HepG2 (cell line): ENCODE data around the gene COL4A2. TPM values are rescaled to one million over a fixed set of nuclear protein-coding genes. Genes with fewer than 3 reads are reported as not detected.

Experiments
- ATAC-seq: fragments of 200-7000 bp; cut with Tn5 transposase; 3 replicates; pipeline ENCODE4 v1.9.1; 2020; ENCODE audit warnings: mild to moderate bottlenecking, moderate library complexity
- BruUV-seq: library from RNA; stranded (reverse); fragments of 400-500 nt; replicated peaks from 2 replicates; lab custom pipeline; 2021; lab: Mats Ljungman, UMichigan
- CTCF ChIA-PET: fragments of 300-600 bp; formaldehyde crosslinking; extraction: SDS; loops from one replicate; lab custom pipeline; 2021; ENCODE audit warnings: low total read pairs, inconsistent platforms, low intra/inter-chr PET ratio; lab: Yijun Ruan, JAX
- POLR2A ChIA-PET: fragments of 350-600 bp; sonication (Branson Sonifier 250); formaldehyde crosslinking; loops from one replicate; lab custom pipeline; 2020; ENCODE audit warnings: antibody characterized with exemption, inconsistent platforms; lab: Yijun Ruan, JAX
- DNase-seq: peaks from one replicate; pipeline ENCODE4 v3.0.0-alpha.2; 2015; ENCODE audit warnings: low spot score
- FAIRE-seq: peaks from 3 replicates; lab custom pipeline; 2011; peaks lifted over from hg19 to GRCh38; lab: Jason Lieb, UNC
- H2AFZ ChIP-seq: one replicate; pipeline ENCODE4 v1.6.1; 2011; ENCODE audit warnings: low read length, inconsistent platforms
- H3K27ac ChIP-seq: fragments of 300-600 bp; 3 replicates; pipeline ENCODE4 v1.8.0; 2011; ENCODE audit warnings: mixed run types, mild to moderate bottlenecking, mixed read lengths, low read length, inconsistent platforms; ENCODE audit not compliant: insufficient read depth; ENCODE audit errors: extremely low read length
- H3K27me3 ChIP-seq, 2 experiments: fragments of 200-600 bp in 1 of 2; 2 replicates in 1 of 2; 3 replicates in 1 of 2; pipeline versions ENCODE4 v1.6.0 to v1.8.0; 2011; ENCODE audit warnings: low read length in 2 of 2, mild to moderate bottlenecking in 2 of 2, moderate library complexity in 2 of 2, inconsistent platforms in 1 of 2; ENCODE audit not compliant: insufficient read depth in 2 of 2, control insufficient read depth in 1 of 2
- H3K36me3 ChIP-seq, 2 experiments: fragments of 200-600 bp in 1 of 2; replicated peaks in 1 of 2; 2 replicates in 1 of 2; 3 replicates in 1 of 2; pipeline versions ENCODE4 v1.5.1 to v1.8.0; 2011; ENCODE audit warnings: low read length in 2 of 2, inconsistent platforms in 1 of 2; ENCODE audit not compliant: insufficient read depth in 2 of 2, control insufficient read depth in 1 of 2
- H3K4me1 ChIP-seq: 2 replicates; pipeline ENCODE4 v1.5.1; 2012; ENCODE audit warnings: low read length, inconsistent platforms; ENCODE audit not compliant: insufficient read depth
- H3K4me2 ChIP-seq: 2 replicates; pipeline ENCODE4 v1.6.0; 2011; ENCODE audit warnings: low read depth, low read length, inconsistent platforms
- H3K4me3 ChIP-seq, 3 experiments: fragments of 200-600 bp in 1 of 3; sonication (generic), shearing (Covaris generic) in 1 of 3; replicated peaks in 1 of 3; 2 replicates each; pipeline ENCODE4 v1.5.1; 2011 to 2016; ENCODE audit warnings: low read length in 3 of 3, inconsistent platforms in 2 of 3, low read depth in 2 of 3, mild to moderate bottlenecking in 2 of 3, control low read depth in 1 of 3, mixed read lengths in 1 of 3; ENCODE audit not compliant: insufficient read depth in 1 of 3
- H3K79me2 ChIP-seq: one replicate; pipeline ENCODE4 v1.6.1; 2011; ENCODE audit warnings: low read length, inconsistent platforms; ENCODE audit not compliant: insufficient read depth
- H3K9ac ChIP-seq: 2 replicates; pipeline ENCODE4 v1.6.0; 2011; ENCODE audit warnings: mild to moderate bottlenecking, low read depth, low read length, inconsistent platforms; ENCODE audit not compliant: insufficient read depth
- H3K9me3 ChIP-seq: 2 replicates; pipeline ENCODE4 v1.5.1; 2012; ENCODE audit warnings: mild to moderate bottlenecking, low read length
- H4K20me1 ChIP-seq: 2 replicates; pipeline ENCODE4 v1.6.0; 2011; ENCODE audit warnings: inconsistent platforms, mild to moderate bottlenecking, low read length, moderate library complexity; ENCODE audit not compliant: insufficient read depth
- ETV5 ChIP-seq: IDR thresholded peaks from 2 replicates; pipeline ENCODE4 v1.6.1; 2018; ENCODE audit warnings: missing biosample characterization, missing genetic modification reagents, inconsistent platforms, borderline replicate concordance
- ETV6 ChIP-seq: sonication (generic); formaldehyde crosslinking; conservative IDR thresholded peaks from 2 replicates; pipeline ENCODE4 v1.4.0; 2020; ENCODE audit warnings: missing genetic modification reagents
- IKZF4 ChIP-seq: sonication (generic); formaldehyde crosslinking; IDR thresholded peaks from 2 replicates; pipeline ENCODE4 v1.5.1; 2020; ENCODE audit warnings: borderline replicate concordance, mild to moderate bottlenecking, low read depth, missing genetic modification reagents; ENCODE audit errors: not compliant biosample characterization
- JUN ChIP-seq: sonication (generic); formaldehyde crosslinking; IDR thresholded peaks from 2 replicates; pipeline ENCODE4 v1.4.0; 2020; ENCODE audit warnings: mild to moderate bottlenecking, missing genetic modification reagents
- NKX3-1 ChIP-seq: sonication (generic); formaldehyde crosslinking; IDR thresholded peaks from 2 replicates; pipeline ENCODE4 v1.5.0; 2020; ENCODE audit warnings: missing genetic modification reagents
- RARG ChIP-seq: sonication (generic); formaldehyde crosslinking; IDR thresholded peaks from 2 replicates; pipeline ENCODE4 v1.4.0; 2020; ENCODE audit warnings: low read depth, mild to moderate bottlenecking, missing genetic modification reagents
- SMARCC2 ChIP-seq: fragments of 450-650 bp; IDR thresholded peaks from 2 replicates; pipeline ENCODE4 v1.6.1; 2017; ENCODE audit warnings: antibody characterized with exemption, mild to moderate bottlenecking
- SP2 ChIP-seq: sonication (generic); formaldehyde crosslinking; IDR thresholded peaks from 2 replicates; pipeline ENCODE4 v1.5.1; 2020; ENCODE audit warnings: mild to moderate bottlenecking, missing genetic modification reagents
- ZFP82 ChIP-seq: sonication (generic); formaldehyde crosslinking; IDR thresholded peaks from 2 replicates; pipeline ENCODE4 v1.5.1; 2020; ENCODE audit warnings: mild to moderate bottlenecking, missing genetic modification reagents, borderline replicate concordance
- whole genome bisulfite sequencing: methylation state at CpG from one replicate; pipeline ENCODE4 v1.1.6; 2017; ENCODE audit warnings: low lambda C conversion rate; 5-methylcytosine and 5-hydroxymethylcytosine counted together
- in situ Hi-C: cut with HindIII; loops from 2 replicates; pipeline ENCODE4 v1.10.0; 2017; ENCODE audit warnings: low pct_unique_long_range_greater_than_20kb; ENCODE audit not compliant: extremely low pct_ligation_motif_present
- intact Hi-C: fragments of 100-400 bp; cut with micrococcal nuclease; formaldehyde crosslinking; loops from one replicate; pipeline ENCODE4 v1.10.0; 2022; ENCODE audit not compliant: unreplicated experiment
- polyA plus RNA-seq, 8 experiments: library from polyadenylated mRNA; depleted of rRNA in 3 of 8; stranded (reverse) in 7 of 8; unstranded in 1 of 8; fragments of >200 nt; fragmentation: Illumina TruSeq in 4 of 8; extraction: Trizol in 4 of 8; gene quantifications; 2 replicates each; pipeline versions ENCODE4 v1.2.1 to v1.2.3, GENCODE V29; 2011 to 2016; ENCODE audit warnings: low read depth in 4 of 8, missing spikeins in 1 of 8, mixed read lengths in 1 of 8; ENCODE audit not compliant: insufficient read depth in 1 of 8
- total RNA-seq, 5 experiments: library from RNA; depleted of rRNA; stranded (reverse); fragments of >200 nt; fragmentation: Illumina TruSeq; extraction: Trizol; gene quantifications; 2 replicates each; pipeline ENCODE4 v1.2.3, GENCODE V29; 2016; ENCODE audit warnings: low read depth in 1 of 5
- TF ChIP-seq, protein P1 (sequence below): sonication (generic); formaldehyde crosslinking; IDR thresholded peaks from 2 replicates; pipeline ENCODE4 v1.4.0; 2020; ENCODE audit warnings: missing genetic modification reagents, borderline replicate concordance
- TF ChIP-seq, protein P2 (sequence below): sonication (generic); formaldehyde crosslinking; IDR thresholded peaks from 2 replicates; pipeline ENCODE4 v1.9.0; 2021; ENCODE audit warnings: missing genetic modification reagents, mild to moderate bottlenecking, borderline replicate concordance
- TF ChIP-seq, protein P3 (sequence below): sonication (generic); formaldehyde crosslinking; IDR thresholded peaks from 2 replicates; pipeline ENCODE4 v1.8.0; 2022; ENCODE audit warnings: missing genetic modification reagents, low read depth, mild to moderate bottlenecking, borderline replicate concordance
- TF ChIP-seq, protein P4 (sequence below): sonication (generic); formaldehyde crosslinking; IDR thresholded peaks from 2 replicates; pipeline ENCODE4 v1.5.1; 2020; ENCODE audit warnings: missing genetic modification reagents, mild to moderate bottlenecking, borderline replicate concordance
- TF ChIP-seq, protein P5 (sequence below): sonication (generic); formaldehyde crosslinking; IDR thresholded peaks from 2 replicates; pipeline ENCODE4 v1.5.1; 2020; ENCODE audit warnings: missing genetic modification reagents, mild to moderate bottlenecking, borderline replicate concordance

The COL4A2 gene
- total and polyA plus RNA-seq, 2 of the 13 experiments (the other 11 are each of a cell fraction or from before 2014, with no cell fraction given), result 0.22 to 1.9 TPM

DNA sequence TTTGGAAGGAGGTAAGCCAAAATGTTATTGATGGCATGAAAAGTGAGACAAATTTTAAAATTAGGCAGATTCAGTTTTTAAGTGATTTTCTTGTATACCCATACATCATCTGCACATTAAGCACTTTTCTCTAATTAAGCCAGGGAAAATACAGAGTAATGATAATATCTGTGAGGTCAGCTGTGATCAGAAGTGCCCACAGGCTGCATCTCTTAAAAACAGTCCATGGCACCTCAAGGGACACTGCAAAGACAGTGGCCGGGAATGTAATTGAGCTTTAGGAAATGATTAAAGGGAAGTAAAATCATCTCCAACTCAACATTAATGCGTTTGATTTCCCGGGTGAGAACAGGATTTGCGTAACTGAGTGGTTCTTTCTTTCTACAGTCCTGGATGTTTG, 2.1 kb upstream of the COL4A2 start:
- CTCF ChIA-PET, result no interaction called here
- H3K4me1 ChIP-seq, result peaks cover 11% of the 10 kb centered on the region
- DNase-seq (no peak), FAIRE-seq (no peak), ATAC-seq (no peak)
- POLR2A ChIA-PET, result no interaction called here
- WGBS, result 2% methylated on average over 4 of the region's 4 CpGs
- no peak overlapping the region for H3K4me2 ChIP-seq
- H3K79me2 ChIP-seq, result no peaks in the 10 kb centered on the region
- no peaks in the 10 kb centered on the region for H4K20me1 ChIP-seq
- H3K27ac ChIP-seq, result no peak overlapping the region
- in situ Hi-C loops, result no loop called here
- H3K9me3 ChIP-seq, result no peaks in the 10 kb centered on the region
- intact Hi-C loops, result no loop called here
- H3K9ac ChIP-seq, result no peak overlapping the region
- peaks cover 6 to 57% of the 10 kb centered on the region in 2 experiments; a peak in 4 of 5 replicates for H3K27me3 ChIP-seq
- no peaks in the 10 kb centered on the region for H3K36me3 ChIP-seq
- TF ChIP-seq, protein P1, sequence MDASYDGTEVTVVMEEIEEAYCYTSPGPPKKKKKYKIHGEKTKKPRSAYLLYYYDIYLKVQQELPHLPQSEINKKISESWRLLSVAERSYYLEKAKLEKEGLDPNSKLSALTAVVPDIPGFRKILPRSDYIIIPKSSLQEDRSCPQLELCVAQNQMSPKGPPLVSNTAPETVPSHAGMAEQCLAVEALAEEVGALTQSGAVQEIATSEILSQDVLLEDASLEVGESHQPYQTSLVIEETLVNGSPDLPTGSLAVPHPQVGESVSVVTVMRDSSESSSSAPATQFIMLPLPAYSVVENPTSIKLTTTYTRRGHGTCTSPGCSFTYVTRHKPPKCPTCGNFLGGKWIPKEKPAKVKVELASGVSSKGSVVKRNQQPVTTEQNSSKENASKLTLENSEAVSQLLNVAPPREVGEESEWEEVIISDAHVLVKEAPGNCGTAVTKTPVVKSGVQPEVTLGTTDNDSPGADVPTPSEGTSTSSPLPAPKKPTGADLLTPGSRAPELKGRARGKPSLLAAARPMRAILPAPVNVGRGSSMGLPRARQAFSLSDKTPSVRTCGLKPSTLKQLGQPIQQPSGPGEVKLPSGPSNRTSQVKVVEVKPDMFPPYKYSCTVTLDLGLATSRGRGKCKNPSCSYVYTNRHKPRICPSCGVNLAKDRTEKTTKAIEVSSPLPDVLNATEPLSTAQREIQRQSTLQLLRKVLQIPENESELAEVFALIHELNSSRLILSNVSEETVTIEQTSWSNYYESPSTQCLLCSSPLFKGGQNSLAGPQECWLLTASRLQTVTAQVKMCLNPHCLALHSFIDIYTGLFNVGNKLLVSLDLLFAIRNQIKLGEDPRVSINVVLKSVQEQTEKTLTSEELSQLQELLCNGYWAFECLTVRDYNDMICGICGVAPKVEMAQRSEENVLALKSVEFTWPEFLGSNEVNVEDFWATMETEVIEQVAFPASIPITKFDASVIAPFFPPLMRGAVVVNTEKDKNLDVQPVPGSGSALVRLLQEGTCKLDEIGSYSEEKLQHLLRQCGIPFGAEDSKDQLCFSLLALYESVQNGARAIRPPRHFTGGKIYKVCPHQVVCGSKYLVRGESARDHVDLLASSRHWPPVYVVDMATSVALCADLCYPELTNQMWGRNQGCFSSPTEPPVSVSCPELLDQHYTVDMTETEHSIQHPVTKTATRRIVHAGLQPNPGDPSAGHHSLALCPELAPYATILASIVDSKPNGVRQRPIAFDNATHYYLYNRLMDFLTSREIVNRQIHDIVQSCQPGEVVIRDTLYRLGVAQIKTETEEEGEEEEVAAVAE (CRISPR knock-in tag), result no peak
- TF ChIP-seq NKX3-1 (CRISPR knock-in tag) (no peak), IKZF4 (CRISPR knock-in tag) (no peak), RARG (CRISPR knock-in tag) (no peak), ETV5 (CRISPR knock-in tag) (no peak), ZFP82 (no peak), SMARCC2 (no peak), SP2 (no peak), ETV6 (CRISPR knock-in tag) (no peak), JUN (CRISPR knock-in tag) (no peak)
- TF ChIP-seq, protein P2, sequence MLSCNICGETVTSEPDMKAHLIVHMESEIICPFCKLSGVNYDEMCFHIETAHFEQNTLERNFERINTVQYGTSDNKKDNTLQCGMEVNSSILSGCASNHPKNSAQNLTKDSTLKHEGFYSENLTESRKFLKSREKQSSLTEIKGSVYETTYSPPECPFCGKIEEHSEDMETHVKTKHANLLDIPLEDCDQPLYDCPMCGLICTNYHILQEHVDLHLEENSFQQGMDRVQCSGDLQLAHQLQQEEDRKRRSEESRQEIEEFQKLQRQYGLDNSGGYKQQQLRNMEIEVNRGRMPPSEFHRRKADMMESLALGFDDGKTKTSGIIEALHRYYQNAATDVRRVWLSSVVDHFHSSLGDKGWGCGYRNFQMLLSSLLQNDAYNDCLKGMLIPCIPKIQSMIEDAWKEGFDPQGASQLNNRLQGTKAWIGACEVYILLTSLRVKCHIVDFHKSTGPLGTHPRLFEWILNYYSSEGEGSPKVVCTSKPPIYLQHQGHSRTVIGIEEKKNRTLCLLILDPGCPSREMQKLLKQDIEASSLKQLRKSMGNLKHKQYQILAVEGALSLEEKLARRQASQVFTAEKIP (CRISPR knock-in tag), result no peak
- TF ChIP-seq, protein P3, sequence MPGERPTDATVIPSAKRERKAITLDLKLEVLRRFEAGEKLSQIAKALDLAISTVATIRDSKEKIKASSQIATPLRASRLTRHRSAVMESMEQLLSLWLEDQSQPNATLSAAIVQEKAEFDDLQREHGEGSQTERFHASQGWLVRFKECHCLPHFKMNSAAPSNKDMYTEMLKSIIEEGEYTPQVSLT (CRISPR knock-in tag), result no peak
- TF ChIP-seq, protein P4, sequence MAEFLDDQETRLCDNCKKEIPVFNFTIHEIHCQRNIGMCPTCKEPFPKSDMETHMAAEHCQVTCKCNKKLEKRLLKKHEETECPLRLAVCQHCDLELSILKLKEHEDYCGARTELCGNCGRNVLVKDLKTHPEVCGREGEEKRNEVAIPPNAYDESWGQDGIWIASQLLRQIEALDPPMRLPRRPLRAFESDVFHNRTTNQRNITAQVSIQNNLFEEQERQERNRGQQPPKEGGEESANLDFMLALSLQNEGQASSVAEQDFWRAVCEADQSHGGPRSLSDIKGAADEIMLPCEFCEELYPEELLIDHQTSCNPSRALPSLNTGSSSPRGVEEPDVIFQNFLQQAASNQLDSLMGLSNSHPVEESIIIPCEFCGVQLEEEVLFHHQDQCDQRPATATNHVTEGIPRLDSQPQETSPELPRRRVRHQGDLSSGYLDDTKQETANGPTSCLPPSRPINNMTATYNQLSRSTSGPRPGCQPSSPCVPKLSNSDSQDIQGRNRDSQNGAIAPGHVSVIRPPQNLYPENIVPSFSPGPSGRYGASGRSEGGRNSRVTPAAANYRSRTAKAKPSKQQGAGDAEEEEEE (CRISPR knock-in tag), result no peak
- TF ChIP-seq, protein P5, sequence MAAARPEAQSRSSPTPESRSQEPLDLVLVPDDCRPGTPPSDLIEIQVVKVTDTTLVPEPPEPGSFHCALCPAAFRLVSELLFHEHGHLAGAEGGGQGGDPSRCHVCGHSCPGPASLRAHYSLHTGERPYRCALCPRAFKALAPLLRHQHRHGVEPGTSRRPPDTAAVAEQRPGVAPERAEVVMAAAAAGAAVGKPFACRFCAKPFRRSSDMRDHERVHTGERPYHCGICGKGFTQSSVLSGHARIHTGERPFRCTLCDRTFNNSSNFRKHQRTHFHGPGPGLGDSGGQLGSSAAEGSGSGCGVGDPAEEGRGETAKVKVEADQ (CRISPR knock-in tag), result no peak
- TF ChIP-seq, all 625 proteins: peak for 0
- no TSS peak for BruUV-seq
- H2AFZ ChIP-seq, result no peak overlapping the region
- H3K4me3 ChIP-seq, result no peak overlapping the region
